ENCODE results near the gene KDM5A. TPM values are rescaled to one million over a fixed set of nuclear protein-coding genes. Genes with fewer than 3 reads are reported as not detected.

KDM5A gene
- total RNA-seq, 1 experiment from 2014 or later, result 56.9 TPM

- Histone ChIP-seq H3K14ac (ENCODE audit: insufficient read depth, low read length) (no peak overlapping the region), H3K23ac (ENCODE audit: insufficient read length, low read depth, low read length) (no peak overlapping the region), H2AK5ac (ENCODE audit: insufficient read length, low read length) (no peak overlapping the region), H3T11ph (ENCODE audit: low read length) (no peak overlapping the region), H4K8ac (replicated peaks; ENCODE audit: insufficient read length, low read depth, low read length) (no peak overlapping the region), H3K23me2 (ENCODE audit: insufficient read length, low read depth, low read length, poor library complexity, severe bottlenecking) (no peaks in the 10 kb centered on the region), H3K18ac (ENCODE audit: insufficient read length, low read depth, low read length) (no peak overlapping the region), H2AFZ (ENCODE audit: low read length) (no peak overlapping the region), H2BK20ac (ENCODE audit: low read depth, low read length, poor library complexity, severe bottlenecking) (no peak overlapping the region), H4K91ac (ENCODE audit: insufficient read length, low read depth, low read length) (no peak overlapping the region), H3K9ac (ENCODE audit: extremely low read depth, insufficient read length, low read length) (no peak overlapping the region), H2BK12ac (ENCODE audit: insufficient read length, low read depth, low read length) (no peak overlapping the region), H3K4me1 (ENCODE audit: insufficient read depth, low read length) (no peaks in the 10 kb centered on the region; the same call in 1 of the 2 replicates), H3K27ac (ENCODE audit: insufficient read length, low read depth, low read length) (no peak overlapping the region), H3K4ac (ENCODE audit: low read depth, low read length) (no peak overlapping the region), H3K79me2 (ENCODE audit: insufficient read depth, low read length) (no peaks in the 10 kb centered on the region), H3K79me1 (ENCODE audit: insufficient read depth, low read depth, low read length, poor library complexity, severe bottlenecking) (no peaks in the 10 kb centered on the region), H4K20me1 (ENCODE audit: control insufficient read depth, insufficient read depth, insufficient read length) (no peaks in the 10 kb centered on the region), H3K4me2 (ENCODE audit: insufficient read depth, insufficient read length, low read length) (no peak overlapping the region), H3K27me3 (ENCODE audit: insufficient read depth, low read length) (no peaks in the 10 kb centered on the region), H3K56ac (ENCODE audit: insufficient read length, low read depth, low read length) (no peak overlapping the region), H4K5ac (ENCODE audit: insufficient read length, low read depth, low read length) (no peak overlapping the region), H3K9me3 (ENCODE audit: control insufficient read depth, low read depth, low read length) (no peaks in the 10 kb centered on the region), H2BK5ac (ENCODE audit: insufficient read length, low read length) (no peak overlapping the region), H2BK120ac (ENCODE audit: low read depth, low read length, poor library complexity, severe bottlenecking) (no peak overlapping the region), H2BK15ac (ENCODE audit: low read depth, low read length) (no peak overlapping the region)
- no peak for TF ChIP-seq CTCF (conservative IDR thresholded peaks at IDR 0.05)
- H3K9me3 Mint-ChIP-seq, result no peaks in the 10 kb centered on the region; a peak in 1 of 5 replicates
- no CpG with 5 or more reads among the region's 9 CpGs for WGBS (ENCODE audit: extremely low coverage, insufficient read length, low lambda C conversion rate)
- H3K27ac Mint-ChIP-seq, result no peak overlapping the region
- no peak overlapping the region for H3K4me3 Mint-ChIP-seq
- H3K27me3 Mint-ChIP-seq (ENCODE audit: low read depth), result peaks cover 34% of the 10 kb centered on the region
- H3K4me1 Mint-ChIP-seq, result peaks cover 4 to 8% of the 10 kb centered on the region in 2 experiments; a peak in 3 of 4 replicates
- DNase-seq, result no peak
- no peaks in the 10 kb centered on the region for H3K36me3 Mint-ChIP-seq (ENCODE audit: insufficient read depth in 1 of 3, low read depth in 3 of 3)
Measured at GRCh38 chr12:254912-255311, 134.2 kb downstream of the KDM5A start.

Data from H9 (cell line).